NT2/D1 (cell line): ENCODE results near the gene RMI2.

Source experiments
- DNase-seq: peaks from one replicate; pipeline ENCODE4 v3.0.0-alpha.2; 2011; ENCODE audit warnings: low read depth, low spot score
- H3K27me3 ChIP-seq: 2 replicates; pipeline ENCODE4 v1.6.0; 2011; ENCODE audit warnings: mild to moderate bottlenecking; ENCODE audit not compliant: insufficient read length, insufficient read depth
- H3K36me3 ChIP-seq: 2 replicates; pipeline ENCODE4 v1.6.1; 2011; ENCODE audit warnings: mild to moderate bottlenecking, low read length, mixed read lengths; ENCODE audit not compliant: insufficient read depth, insufficient read length
- H3K4me1 ChIP-seq: 2 replicates; pipeline ENCODE4 v1.5.1; 2011; ENCODE audit not compliant: insufficient read depth, insufficient read length
- H3K4me3 ChIP-seq: 2 replicates; pipeline ENCODE4 v1.5.1; 2011; ENCODE audit warnings: low read depth; ENCODE audit not compliant: insufficient read length
- H3K9ac ChIP-seq: 2 replicates; pipeline ENCODE4 v1.6.0; 2011; ENCODE audit warnings: low read depth; ENCODE audit not compliant: insufficient read length
- H3K9me3 ChIP-seq: 2 replicates; pipeline ENCODE4 v1.5.1; 2011; ENCODE audit warnings: mild to moderate bottlenecking, low read length; ENCODE audit not compliant: insufficient read depth
- SUZ12 ChIP-seq: IDR thresholded peaks from 2 replicates; pipeline ENCODE4 v1.6.1; 2011; ENCODE audit not compliant: insufficient read length, insufficient read depth; ENCODE audit errors: extremely low read depth
- YY1 ChIP-seq: IDR thresholded peaks from 2 replicates; pipeline ENCODE4 v1.6.1; 2011; ENCODE audit not compliant: insufficient read length, insufficient read depth
- ZNF274 ChIP-seq: IDR thresholded peaks from 2 replicates; pipeline ENCODE4 v1.6.1; 2011; ENCODE audit warnings: mild to moderate bottlenecking, low read depth, low read length

RMI2 gene

GRCh38 chr16:11400076-11400475, 54.8 kb downstream of the RMI2 start:
- Histone ChIP-seq H3K9me3 (no peaks in the 10 kb centered on the region), H3K4me1 (peaks cover 21% of the 10 kb centered on the region), H3K4me3 (no peak overlapping the region), H3K27me3 (no peaks in the 10 kb centered on the region), H3K9ac (no peak overlapping the region), H3K36me3 (no peaks in the 10 kb centered on the region)
- DNase-seq = no peak
- no peak for TF ChIP-seq ZNF274
- no peak for TF ChIP-seq SUZ12
- no peak for TF ChIP-seq YY1
